Kasumi-1 (cell line): Measurements from ENCODE around the gene PHOSPHO2.

Source experiments
- DNase-seq, 2 experiments: peaks; one replicate each; lab custom pipeline; 2025; lab: John Stamatoyannopoulos, UW

The PHOSPHO2 gene

GRCh38 chr2:169716938-169717690 lies 22.8 kb downstream of the PHOSPHO2 start:
- no peak for DNase-seq

GRCh38 chr2:169717691-169718063 lies 23.4 kb downstream of the PHOSPHO2 start:
- DNase-seq, result no peak

DNA sequence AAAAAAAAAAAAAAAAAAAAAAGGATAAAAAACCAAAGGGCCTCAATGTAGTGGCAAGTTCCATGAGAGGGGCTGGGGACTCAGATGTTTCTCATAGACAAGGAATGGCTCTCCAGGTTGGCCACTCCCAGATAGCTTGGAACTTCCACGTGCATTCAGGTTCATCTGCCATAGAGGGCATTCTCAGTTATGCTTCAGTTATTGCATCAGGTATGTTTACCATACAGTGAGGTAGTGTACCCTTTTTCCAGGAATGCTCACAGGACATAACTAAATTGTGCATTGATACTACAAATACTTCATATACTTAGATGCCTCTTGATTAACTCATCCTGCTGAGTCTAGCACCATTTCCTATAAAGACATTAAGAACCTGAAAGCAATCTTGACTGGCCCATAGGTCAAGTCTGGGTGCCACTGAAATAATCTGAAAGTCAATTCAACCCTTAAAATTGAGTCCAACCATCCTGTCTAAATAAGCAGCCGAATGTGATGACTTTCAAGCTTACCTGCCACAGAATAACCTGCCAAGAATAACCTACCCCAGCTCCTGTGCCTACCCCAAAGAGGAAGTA lies 24.7 kb downstream of the PHOSPHO2 start:
- DNase-seq, result no peak

DNA sequence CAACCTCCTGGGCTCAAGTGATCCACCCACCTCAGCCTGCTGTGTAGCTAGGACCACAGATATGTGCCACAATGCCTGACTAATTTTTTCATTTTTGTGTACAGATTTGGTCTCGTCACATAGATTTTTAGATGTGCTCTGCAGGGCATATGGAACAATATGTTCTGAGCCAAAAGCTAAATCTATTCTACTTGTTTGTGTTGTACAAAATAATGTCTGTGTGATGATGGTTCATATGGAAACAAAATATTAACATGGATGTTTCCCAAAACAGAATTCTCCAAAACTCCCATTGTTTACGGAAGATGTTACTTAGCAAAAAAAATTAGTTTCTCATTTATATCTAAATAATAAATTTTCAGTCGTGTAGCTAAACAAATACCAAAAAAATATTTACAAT lies 26.7 kb downstream of the PHOSPHO2 start:
- no peak for DNase-seq

- DNase-seq, result no peak
Observed at GRCh38 chr2:169727065-169727464, 32.8 kb downstream of the PHOSPHO2 start.

DNA sequence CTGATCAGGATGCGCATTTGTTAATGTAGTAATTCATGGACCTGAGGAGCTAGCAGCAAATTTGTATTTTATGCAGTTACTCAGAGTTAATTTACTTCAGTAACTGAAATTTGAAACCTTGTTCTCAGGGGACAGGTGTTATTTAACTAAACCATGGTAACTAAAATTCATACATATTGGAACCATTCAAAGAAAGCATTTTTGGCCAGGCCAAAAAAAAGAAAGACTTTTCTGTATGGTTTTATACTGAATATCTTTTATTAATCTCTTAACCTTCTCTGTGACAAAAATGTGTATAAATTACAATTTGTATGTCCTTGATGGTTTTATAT lies 35.0 kb downstream of the PHOSPHO2 start:
- no peak for DNase-seq

GRCh38 chr2:169732075-169732474 lies 37.8 kb downstream of the PHOSPHO2 start:
- DNase-seq, result no peak

DNA sequence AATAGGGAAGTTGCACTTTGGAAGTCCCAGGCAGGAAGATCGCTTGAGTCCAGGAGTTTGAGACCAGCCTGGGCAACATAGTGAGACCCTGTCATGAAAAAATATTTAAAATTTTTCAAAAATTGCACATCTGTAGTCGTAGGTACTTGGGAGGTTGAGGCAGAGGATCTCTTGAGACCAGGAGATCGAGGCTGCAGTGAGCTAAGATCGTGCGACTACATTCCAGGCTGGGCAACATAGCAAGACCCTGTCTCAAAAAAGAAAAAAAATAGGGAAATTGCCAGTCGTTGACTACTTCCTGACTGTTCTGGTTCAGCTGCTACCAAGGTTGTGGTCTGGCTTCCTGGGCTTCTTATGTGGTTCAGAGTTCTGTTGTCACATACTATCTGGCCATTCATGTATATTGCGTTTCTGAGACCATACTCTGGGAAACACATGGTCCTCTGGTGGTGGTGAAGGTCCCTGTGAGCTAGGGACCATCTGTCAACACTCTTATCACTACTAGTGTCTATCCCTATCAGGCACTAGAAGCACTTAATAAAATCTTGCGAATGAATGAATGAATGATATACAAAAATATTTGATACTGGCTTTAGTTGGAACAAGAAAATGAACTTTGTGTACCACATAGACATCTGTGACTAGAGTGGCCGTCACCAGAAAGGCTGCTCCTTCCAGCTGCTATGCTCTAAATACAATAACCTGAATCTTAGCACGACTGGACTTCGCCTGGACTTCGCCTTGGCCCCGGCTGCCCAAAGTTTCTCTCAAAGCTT lies 38.5 kb downstream of the PHOSPHO2 start:
- peak; percentile 82 to 86 for DNase-seq

DNA sequence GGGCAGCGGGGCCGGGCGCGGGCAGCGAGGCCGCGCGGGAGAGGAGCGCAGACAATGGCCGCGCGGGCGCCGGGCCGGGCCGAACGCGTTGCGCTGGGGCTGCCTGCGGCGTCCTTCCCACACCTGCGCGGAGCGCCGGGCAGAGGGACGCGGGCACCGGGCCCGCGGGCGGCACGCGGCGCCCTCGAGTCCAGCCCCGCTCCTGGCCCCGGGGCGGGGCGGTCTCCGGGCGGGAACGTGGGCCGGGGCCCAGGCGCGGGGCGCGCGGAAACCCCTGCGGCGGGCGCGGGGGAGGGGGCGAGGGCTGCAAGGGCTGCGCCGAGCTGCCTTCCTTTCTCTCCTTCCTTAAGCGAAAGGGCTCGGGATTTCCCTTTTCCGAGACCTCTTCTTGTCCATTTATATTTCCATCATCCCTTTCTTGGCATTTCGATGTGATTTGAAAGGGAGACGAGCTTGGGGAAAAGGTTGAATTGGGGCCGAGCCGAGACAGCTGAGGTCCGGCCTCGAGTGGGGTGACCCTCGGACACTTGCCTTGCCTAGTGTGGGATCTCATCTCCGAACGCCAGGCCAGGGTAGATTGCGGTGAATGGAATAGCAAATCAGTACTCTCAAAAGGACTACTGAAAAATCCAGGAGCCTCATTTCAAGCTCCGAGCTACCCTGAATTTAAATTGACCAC lies 40.0 kb downstream of the PHOSPHO2 start:
- DNase-seq, result peak; percentile 23 to 32

GRCh38 chr2:169735623-169736022 lies 41.4 kb downstream of the PHOSPHO2 start:
- no peak for DNase-seq

DNA sequence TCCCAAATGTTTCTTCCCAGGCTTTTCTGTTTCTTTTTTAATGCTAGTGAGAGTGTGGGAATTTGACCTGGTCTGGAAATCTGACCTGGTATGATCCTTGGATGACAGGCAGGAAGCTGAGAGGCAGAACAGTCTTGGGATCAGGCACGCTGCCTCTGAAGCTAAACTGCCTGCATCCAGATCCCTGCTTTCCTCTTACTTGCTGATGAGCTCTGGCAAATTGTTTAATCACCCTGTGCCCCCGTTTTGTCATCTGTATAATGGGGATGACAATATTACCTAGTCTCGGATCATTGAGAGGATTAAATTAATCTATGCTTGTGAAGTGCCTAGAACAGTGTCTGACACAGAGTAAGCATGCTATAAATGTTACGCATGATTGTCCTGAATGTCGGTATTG lies 42.6 kb downstream of the PHOSPHO2 start:
- no peak for DNase-seq

- no peak for DNase-seq
Observed at GRCh38 chr2:169738566-169739229, 44.4 kb downstream of the PHOSPHO2 start.

DNA sequence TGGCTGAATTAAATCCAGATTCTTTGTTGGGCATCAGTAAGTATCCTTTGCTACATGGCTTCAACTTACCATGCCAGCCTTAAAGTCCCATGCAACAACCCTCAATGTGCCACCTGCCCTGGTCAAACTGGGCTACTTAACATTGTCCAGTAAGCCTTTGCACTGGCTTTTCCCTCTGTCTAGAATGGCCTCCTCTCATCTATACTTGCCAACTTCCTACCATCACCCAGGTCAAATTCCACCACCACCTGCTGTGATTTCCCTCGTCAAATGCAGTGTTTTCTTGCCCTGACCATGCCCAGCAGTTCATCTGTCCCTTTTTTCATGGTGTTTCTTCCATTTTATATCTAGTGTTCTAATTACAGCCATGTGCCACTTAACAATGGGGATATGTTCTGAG lies 45.1 kb downstream of the PHOSPHO2 start:
- DNase-seq, result no peak

- no peak for DNase-seq
Observed at GRCh38 chr2:169743549-169743948, 49.3 kb downstream of the PHOSPHO2 start.

GRCh38 chr2:169746240-169746639 lies 52.0 kb downstream of the PHOSPHO2 start:
- DNase-seq, result no peak

GRCh38 chr2:169748319-169748718 lies 54.0 kb downstream of the PHOSPHO2 start:
- DNase-seq, result no peak
